NCI-H1436 treated with DMSO at 0.1 percent for 48 hours (cell line): ENCODE measurements around the gene LRRFIP1.

ENCODE experiments used
- DNase-seq: peaks from one replicate; lab custom pipeline; 2025; lab: John Stamatoyannopoulos, UW

Gene LRRFIP1

GRCh38 chr2:237618449-237618848 is 8.9 kb upstream of the LRRFIP1 start:
- no peak for DNase-seq

DNA sequence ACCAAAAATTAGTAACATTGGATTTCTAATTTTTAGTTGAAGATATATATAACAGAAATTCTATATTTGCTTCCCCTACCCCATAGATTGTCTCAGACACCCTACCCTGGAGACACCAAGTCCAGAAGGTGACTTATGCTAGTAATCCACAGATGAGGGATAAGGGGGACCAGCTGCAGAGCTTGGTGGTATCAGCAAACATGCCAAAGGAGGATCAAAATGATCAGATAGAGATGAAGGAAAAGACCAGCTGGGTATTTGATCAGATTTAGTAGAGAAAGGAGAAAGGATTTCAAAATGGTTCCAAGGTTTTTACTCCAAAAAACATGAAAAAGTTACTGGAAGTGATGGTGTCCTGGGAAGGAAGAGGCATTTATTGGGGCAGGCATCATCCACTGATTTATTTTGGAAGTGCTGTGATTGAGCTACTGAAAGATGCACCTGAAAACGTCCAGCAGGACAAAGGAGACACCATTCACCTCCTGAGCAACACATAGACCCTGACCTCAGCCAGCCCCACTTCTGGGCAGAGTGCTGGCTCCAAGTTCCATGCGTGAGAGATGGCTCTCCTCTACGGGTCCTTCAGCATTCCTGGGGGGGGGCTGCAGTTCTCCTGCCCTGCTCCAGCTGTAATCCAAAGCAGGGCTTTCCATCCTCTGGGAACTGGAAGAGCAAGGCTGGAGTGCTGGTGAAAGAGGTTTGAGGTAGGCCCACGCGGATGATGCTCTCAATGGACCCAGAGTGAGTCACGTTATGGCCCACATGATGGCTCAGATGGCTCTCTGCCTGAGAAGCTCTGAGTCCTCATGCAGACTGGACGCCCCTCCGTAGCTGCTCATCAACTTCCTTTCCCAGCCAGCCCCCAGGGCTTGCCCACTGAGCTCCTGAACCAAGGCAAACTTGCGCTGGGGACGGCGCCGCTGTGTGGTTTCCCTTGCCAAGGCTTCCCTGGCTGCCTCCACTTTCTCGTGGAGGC is 3.7 kb upstream of the LRRFIP1 start:
- DNase-seq = no peak

- no peak for DNase-seq
Observed at GRCh38 chr2:237624565-237624964, 2.8 kb upstream of the LRRFIP1 start.

DNA sequence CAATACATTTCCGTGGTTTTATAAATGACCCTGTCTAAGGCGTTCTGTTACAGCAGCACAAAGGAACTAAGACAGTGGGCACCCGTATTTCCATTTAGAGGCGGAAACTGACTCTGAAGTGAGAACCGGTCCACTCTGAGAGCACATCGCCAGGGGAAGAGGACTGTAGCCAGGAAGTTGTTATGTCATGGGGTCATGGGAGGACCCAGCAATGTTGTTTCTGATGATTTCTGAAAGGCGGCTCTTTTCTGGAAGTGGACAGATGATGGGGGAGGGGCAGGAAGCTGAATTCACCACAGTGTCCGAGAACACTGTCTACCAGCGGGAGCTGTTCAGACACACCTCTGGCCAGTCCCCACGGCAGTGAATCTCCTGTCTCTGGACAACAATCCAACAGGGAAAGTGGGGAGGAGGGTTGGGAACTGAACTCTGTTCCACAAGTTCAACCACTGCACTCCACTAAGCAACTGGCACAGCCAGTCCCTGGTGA is 2.1 kb upstream of the LRRFIP1 start:
- no peak for DNase-seq

- no peak for DNase-seq
Observed at GRCh38 chr2:237625777-237626176, 1.6 kb upstream of the LRRFIP1 start.

- DNase-seq = no peak
Observed at GRCh38 chr2:237626813-237627440, 460 bp upstream of the LRRFIP1 start.

DNA sequence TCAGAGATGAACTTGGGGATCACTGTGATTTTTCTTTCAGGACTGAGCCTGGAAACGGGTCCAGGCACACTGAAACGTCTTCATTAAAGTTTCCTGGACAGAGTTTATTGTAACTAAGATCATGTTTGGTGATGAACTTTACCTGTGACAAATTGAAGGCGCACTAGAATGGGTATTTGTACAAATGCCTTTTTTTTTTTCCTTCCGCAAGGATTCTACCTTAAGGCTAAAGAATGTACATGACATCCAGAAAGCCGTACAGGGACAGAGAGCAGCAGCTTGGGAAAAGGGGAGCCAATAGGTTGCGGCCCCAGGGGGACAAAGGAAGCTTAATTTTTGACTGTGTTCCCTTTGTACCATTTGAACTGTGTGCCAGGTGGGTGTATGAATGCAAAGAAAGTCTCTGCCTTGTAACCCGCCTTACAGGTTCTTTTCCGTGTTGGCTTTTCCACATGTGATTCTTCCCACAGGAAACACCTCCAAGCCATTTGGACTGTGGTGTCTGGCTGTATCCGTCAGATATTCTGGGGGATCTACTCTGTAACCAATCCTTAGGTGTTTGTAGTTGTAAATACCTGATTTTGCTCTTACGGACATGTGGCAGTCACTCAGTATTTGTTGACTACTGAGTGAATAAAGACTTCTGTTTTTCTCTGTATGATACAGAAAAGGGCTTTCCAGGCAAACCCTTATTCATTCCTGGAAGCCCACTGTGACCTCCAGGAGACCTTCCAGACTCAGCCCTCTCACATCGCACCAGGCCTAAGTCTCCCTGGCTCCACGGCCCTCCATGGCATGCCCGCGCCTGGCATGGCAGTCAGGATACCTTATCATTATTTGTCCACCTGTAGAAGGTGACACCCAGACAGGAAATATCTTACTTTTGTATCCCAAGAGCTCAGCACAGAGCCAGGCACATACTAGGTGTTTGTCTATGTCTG is 1.1 kb downstream of the LRRFIP1 start:
- DNase-seq = no peak

DNA sequence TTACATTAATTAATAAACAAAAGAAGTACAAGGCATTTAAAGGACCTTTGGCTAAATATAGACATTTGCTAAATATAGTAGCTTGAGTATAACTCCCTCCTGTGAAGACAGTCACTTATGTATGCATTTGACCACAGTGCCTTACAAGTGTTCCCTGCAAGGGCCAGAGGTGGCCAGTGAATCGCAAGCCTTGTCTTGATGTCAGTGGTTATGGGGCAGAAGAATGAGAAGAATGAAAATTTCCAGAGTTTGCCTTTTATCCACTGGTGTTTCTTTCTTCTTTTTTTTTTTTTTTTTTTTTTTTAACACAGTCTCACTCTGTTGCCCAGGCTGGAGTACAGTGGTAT is 1.8 kb downstream of the LRRFIP1 start:
- no peak for DNase-seq

DNA sequence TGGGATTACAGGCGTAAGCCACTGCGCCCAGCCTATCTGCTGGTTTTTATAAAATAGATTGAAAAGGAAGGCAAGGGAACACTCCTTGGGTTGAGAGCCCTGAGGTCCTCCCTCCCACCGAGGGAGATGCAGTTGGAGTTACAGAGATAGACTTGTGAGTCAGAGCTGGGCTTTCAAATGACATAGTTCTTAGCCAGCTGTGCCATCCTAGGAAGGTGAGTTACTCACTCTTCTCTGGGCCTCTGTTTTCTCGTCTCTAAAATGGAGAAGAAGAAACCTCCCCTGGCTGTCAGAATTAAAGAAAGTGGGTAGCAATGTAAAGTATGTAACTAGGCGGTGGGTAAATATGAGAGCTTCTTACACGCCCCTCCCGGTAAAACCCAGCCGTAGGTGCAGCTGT is 2.4 kb downstream of the LRRFIP1 start:
- no peak for DNase-seq

GRCh38 chr2:237630216-237631000 is 3.0 kb downstream of the LRRFIP1 start:
- no peak for DNase-seq

DNA sequence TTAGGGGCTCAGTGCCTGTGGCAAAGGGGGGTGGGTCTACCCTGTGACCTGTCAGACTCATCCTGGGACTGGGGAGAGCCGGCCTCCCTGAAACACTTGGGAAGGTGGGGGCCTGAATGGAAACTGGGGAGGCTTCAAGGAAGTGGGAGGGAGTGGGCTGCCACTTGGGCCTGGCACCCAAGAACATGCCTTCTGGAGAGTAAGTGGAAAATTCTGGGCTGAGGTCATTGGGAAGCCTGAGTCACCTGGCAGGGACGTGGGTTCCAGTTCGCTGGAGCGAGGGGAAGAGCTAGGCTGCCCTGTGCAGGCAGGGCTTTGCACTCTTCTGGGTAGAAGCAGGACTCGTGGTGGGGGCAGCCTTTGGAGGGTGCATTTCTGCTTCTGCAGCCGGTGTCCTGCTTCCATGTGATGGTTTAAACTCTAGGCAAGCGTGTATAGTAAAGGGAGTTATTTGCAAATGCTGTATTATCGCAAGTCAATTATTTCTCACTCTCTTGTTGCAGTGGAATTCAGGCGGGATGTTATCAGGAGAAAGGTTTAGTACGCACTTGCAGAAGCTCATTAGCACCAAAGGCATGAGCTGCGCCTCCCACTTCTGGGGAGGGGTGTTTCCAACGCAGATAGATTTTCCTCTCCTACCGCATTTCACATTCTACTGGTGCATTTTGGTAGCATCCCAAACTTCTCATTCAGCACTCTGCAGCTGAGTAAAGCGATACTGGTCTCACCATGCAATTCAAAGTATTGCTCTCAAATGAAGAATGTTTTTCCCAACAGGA is 3.8 kb downstream of the LRRFIP1 start:
- no peak for DNase-seq

GRCh38 chr2:237631801-237632585 is 4.6 kb downstream of the LRRFIP1 start:
- no peak for DNase-seq

DNA sequence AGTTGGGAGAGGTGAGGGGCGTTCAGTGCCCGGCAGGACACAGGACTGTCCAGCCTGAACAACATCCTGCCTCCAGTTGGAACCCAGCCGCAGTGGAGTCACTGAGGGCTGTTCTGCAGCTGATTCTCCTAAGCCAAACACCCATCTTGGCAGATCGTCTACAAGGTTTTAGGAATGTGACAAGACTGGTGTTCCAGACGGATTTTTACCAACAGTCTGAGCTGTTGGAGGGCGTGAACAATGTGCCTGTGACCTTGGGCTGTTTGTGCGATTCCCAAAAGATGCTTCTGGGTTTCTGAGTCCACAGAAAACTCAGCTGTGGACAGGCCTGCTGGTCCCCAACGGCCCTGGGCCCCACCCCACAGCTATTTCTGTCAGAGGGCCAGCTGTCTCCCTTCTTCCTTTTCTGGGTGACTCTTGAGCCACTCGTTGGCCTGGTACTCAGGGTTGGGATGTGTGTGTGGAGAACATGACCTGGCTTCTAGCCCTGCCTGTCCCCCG is 5.7 kb downstream of the LRRFIP1 start:
- no peak for DNase-seq

DNA sequence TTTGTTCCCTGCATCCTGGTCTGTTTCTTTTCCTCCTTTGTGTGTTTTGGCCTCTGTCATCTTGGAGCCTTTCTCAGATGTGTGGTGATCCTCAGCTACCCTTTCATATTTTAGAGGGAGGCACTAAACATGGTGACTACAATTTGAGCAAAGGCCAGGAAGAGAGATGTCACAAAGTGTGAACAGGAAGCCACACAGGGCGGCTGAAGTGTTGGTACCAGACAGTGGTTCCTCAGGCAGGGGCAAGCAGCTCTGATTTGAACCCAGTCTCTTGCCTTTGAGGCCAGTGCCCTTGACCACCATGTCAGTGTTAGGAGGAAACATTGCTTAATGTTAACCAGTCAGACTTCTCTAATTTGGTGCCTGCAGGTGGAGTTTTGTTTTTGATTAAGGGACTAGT is 9.2 kb downstream of the LRRFIP1 start:
- DNase-seq = no peak

DNA sequence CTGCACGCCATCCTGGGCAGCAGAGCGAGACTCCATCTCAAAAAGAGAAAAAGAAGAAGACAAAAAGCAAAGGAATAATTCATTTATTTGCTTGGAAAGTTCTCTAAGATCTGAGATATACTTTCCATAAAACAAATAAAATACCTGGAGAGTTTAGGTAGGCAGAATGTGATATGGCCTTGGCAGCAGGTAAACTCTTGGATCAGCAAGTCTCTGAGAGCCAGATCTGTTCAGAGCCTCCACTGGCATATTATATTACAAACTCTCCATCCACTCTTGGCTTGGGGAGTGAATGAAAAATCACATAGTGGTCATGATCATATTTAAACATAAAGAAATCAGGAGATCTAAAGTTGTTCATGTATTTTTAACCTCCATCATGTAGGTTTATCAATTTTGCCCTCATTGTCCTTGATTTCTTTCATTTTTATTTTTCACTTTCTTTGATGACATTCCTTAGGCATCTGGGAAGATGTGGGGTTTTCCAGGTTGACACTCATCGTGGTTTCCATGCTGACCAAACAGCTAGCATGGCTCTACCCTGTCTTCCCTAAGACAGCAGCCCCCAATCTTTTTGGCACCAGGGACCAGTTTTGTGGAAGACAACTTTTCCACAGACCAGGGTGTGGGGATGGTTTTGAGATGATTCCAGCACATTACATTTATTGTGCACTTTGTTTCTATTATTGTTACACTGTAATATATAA is 10.2 kb downstream of the LRRFIP1 start:
- no peak for DNase-seq

- no peak for DNase-seq
Observed at GRCh38 chr2:237638176-237638575, 10.8 kb downstream of the LRRFIP1 start.

DNA sequence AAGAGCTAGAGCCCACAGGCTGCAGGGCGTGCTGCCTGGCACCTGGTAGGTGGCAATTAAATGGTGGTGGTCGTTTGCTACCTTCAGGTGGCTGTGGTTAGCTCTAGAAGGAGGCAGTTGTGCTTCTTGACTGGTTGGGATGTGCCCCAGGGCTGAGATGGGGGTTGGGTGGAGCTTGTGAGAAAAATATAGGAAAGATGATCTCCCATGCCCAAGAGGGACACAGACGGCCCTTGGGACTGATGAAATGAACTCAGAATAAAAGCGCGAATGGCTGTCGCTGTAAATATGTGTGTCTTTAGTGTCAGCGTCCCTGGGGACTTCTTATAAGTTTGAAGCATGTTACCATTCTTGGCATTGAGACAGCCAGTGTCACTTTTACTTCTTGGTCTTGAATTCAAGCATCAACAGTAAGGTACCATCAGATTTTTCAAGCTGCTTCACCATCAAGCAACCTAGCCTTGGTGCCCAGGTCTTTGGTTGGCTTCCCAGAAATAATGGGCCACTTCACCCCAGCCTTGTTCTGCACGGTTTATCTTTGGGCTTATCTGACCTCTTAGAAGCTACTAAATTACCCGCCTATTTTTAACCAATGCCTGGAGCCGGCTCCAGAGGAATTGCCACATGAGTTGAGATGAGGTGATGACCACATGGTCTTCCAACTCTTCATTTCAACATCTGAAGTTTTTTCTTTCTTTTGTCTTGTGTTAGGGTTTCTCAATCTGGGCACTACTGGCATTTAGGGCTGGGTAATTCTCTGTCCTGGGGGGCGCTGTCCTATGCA is 11.9 kb downstream of the LRRFIP1 start:
- DNase-seq = no peak

DNA sequence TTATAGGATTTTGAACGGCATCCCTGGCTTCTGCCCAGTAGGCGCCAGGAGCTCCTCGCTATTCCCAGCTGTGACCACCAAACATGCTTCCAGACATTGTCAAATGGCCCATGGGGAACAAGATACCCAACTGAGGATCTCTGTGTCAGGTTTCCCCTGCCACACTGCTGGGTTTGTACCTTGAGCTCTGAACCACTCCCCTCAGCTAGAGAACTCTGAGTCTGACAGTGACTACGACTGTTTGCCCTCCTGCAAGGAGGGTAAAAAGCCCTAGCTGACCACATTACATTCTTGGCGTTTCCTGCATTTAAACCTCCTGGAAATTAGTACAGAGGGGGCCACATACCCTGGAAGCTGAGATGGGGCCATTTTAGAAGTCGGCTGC is 12.4 kb downstream of the LRRFIP1 start:
- no peak for DNase-seq
